GM11168 (cell line): ENCODE measurements around the gene L3MBTL3.

Experiments
- in situ Hi-C: fragments of 300-500 bp; cut with MboI; formaldehyde crosslinking; loops from one replicate; pipeline ENCODE4 v1.12.0; 2022; ENCODE audit warnings: low sequenced_read_pairs; ENCODE audit not compliant: unreplicated experiment

L3MBTL3 gene

DNA sequence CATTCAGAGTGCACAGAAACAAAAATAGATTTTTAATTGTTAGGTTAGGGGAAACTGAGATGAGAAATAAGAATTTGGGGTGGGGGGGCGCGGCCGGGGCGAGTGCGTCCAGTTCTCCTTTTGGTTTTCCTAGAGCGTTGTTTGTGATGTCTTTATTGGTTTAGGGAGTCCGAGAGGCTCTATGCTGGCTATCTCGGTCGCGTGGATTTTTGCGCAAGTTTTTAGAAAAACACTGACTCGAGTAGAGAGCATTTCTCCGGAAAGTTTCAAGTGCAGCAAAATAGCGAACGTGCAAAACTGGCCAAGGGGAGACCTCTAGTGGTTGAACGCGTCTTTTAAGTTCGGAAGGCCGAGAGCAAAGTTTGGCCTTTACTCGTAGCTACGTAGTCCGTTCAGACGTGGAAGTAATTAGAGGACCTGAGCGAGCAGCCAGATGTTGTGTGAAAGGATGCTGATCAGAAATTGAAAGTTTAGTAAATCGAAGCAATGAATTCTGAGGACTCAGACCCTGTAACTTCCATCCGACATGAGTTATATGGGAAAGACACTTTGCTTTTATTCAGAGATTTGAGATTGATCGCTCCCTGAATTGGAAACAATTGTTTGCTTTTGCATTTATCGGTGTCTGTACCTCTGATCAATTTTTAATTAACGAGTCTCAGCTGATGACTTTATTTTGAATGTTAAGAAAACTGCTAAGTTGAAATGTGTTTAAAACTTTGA lies 2.7 kb downstream of the L3MBTL3 start:
- in situ Hi-C loops, result loop anchor here (10.0 kb wide), 1 partner anchor 126 kb away; no protein-coding TSS in a partner anchor

GRCh38 chr6:130026859-130027258 lies 8.5 kb downstream of the L3MBTL3 start:
- in situ Hi-C loops, result loop anchor here (10.0 kb wide), 1 partner anchor 132 kb away; no protein-coding TSS in a partner anchor

GRCh38 chr6:130027948-130028347 lies 9.6 kb downstream of the L3MBTL3 start:
- in situ Hi-C loops, result loop anchor here (10.0 kb wide), 1 partner anchor 133 kb away; no protein-coding TSS in a partner anchor

DNA sequence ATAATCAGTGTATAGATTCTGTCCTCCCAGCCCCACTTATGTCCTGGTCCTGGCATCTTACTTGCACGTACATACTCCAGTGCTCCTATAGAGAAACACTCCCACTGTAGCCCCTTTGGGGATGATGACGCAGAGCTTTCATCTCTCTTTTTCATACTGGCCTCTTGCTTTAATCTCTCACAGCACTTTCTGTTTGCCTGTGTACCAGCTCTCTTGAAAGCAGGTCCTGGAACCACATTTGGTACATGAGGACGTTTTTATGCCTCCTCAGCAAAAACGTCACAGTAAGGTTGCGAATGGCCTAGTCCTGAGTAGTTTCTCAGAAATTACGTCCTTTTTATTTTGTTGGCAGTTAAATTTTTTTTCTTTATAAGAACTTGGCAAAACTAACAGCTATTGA lies 10.8 kb downstream of the L3MBTL3 start:
- in situ Hi-C loops, result loop anchor here (10.0 kb wide), 1 partner anchor 134 kb away; no protein-coding TSS in a partner anchor

GRCh38 chr6:130032758-130033340 lies 14.5 kb downstream of the L3MBTL3 start:
- in situ Hi-C loops, result no loop called here

- in situ Hi-C loops, result no loop called here
Measured at GRCh38 chr6:130033949-130034348, 15.6 kb downstream of the L3MBTL3 start.

DNA sequence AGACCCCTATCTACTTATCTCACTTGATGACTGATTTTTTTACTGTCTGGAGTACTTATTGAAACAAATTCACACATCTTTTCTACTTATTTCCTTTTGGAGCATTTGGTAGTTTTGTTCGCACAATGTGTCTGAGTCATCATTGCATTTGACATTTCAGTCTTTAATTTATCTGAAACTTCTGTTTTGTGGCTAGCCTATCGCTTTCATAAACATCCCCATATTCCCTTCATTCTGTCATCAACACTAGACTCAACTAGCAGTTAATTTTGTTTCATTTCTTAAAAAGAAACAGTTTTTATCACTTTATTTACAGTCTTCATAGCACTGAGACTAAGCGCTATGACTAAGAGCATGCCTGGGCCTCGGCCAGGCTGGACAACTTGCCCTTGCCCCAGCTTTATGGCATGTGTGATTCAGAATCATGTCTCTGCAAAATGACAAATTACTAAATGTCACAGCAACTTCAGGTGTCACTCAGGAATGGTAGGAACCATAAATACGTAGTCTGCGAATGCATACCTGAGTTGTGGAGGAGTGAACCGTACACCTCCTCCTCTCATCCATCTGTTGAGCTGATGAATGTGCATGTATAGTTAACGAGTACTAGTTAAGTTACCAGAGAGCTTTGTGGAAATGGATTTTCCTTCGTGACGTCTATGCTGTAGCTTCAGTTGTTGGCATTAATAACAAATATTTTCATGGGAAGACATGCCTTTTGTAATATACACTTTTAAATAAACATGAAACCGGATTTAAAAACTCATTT lies 16.2 kb downstream of the L3MBTL3 start:
- in situ Hi-C loops, result no loop called here

DNA sequence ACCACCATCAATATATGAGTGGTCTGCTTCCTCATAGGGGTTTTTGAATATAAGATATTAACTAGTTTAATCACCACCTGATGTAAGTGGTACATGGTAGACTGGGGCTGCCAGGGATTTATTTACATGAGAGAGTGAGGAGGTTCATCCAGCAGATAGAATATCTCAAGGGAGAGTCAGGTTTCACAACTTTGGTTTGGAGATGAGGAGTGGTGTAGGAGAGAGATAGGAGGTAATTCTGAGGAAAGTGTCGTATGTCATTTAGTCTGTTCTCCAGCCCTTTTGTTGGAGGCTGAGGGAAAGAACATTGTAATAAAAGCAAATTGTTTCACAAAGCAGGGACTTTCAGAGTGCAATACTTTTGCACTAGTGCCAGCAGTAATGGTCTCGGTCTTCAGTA lies 16.8 kb downstream of the L3MBTL3 start:
- in situ Hi-C loops, result no loop called here

DNA sequence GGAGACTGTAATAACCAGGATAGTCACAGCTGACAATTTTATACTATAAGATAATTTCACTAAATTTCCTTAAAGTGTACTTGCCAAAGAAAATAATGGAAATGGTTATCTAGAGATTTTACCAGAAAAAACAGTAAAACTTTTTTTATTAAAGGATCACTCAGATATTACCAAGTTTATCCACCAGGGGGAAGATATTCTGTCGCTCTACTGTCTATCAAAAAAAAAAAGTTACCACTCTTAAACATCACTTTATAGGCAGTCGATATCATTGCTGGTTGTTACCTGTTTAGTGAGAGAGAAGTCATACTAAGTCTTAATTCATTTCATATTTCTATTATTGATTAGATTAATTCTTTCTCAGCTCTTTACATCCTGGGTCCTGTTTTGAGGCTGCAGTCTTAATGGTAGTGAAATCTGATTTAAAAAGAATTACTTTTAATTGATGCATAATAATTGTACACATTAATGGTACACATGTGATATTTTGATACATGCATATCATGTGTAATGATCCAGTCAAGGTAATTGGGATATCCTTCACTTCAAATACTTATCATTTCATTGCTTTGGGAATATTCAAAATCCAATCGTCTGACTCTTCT lies 18.9 kb downstream of the L3MBTL3 start:
- in situ Hi-C loops, result no loop called here

DNA sequence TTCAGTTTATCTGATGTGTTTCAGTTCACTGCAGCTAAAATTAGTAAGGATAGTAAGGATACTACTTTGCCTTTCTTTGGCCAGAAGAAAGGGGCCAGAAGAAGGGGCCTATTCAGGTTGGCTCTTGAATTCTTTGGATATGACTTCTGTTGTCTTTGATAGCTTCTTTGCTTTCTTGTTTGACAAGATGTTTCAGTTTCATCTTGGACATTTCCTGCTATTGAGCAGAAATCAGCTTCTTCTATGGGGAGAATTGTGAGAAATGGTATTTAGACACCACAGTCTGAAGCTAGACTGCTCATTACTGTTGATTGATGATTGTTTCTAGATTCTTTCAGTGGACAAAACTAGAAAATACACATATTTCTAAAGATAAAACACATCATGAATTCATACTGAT lies 23.2 kb downstream of the L3MBTL3 start:
- in situ Hi-C loops, result no loop called here

DNA sequence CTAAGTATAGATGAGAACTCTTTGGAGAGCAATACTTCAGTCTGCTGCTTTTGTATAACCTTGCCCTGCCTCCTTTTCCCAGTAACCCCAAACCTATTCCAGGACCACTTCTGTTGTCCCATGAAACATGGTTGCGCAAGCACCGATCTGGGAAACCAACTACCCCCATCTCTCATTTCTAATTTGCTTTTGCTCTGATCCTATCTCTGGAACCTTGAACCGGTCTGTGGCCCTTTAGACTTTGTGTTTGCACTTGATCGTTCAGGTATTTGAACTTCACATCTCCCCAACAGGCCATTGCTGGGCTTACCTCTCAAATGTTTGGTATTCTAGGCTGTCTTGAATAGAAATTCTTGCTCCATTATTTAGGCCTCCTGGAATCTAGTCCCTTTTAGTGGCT lies 25.0 kb downstream of the L3MBTL3 start:
- in situ Hi-C loops, result no loop called here

GRCh38 chr6:130045622-130046021 lies 27.2 kb downstream of the L3MBTL3 start:
- in situ Hi-C loops, result no loop called here

- in situ Hi-C loops, result no loop called here
Measured at GRCh38 chr6:130046671-130047070, 28.3 kb downstream of the L3MBTL3 start.

DNA sequence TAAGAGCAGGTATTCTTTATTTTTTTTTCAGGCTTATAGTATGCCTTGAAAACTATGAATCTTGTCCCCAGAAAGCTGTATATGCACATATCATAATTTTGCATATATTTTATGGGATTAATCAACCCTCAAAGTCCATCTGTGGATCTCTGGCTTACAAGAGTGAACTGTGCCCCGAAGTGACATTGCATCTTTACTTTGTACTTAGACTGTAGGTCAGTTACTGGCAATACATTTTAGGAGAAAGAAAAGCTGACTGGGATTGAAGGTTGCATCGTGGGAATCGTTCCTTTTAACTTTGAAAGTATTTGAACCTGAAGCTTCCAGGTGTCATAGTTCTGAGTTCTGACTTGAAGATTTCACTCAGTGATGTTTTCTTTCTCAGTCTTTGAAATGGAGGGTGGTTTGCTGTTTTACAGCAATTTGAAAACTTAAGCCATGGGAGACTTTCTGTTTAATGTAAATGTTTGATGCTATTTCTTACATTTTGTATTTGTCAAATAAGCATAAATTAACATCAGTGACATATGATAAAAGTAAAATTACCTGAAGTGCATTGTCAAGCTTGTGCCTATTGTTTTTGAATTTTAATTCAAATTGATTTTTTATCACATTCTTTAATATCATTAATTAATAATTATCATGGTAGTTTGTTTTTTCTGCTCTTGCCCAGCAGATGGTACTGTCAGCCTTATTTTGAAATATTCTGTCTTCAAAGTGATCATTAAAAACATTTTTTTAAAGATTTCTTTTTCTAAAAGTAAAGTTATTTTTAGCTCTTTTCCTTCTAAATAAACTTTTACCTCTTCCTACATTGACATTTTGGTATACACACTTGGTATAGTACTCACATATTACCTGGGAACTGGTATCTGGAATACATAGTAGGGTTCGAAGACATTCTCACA lies 29.0 kb downstream of the L3MBTL3 start:
- in situ Hi-C loops, result no loop called here

GRCh38 chr6:130050230-130050629 lies 31.8 kb downstream of the L3MBTL3 start:
- in situ Hi-C loops, result no loop called here

GRCh38 chr6:130054725-130055124 lies 36.3 kb downstream of the L3MBTL3 start:
- in situ Hi-C loops, result no loop called here

GRCh38 chr6:130055271-130055670 lies 36.9 kb downstream of the L3MBTL3 start:
- in situ Hi-C loops, result no loop called here

DNA sequence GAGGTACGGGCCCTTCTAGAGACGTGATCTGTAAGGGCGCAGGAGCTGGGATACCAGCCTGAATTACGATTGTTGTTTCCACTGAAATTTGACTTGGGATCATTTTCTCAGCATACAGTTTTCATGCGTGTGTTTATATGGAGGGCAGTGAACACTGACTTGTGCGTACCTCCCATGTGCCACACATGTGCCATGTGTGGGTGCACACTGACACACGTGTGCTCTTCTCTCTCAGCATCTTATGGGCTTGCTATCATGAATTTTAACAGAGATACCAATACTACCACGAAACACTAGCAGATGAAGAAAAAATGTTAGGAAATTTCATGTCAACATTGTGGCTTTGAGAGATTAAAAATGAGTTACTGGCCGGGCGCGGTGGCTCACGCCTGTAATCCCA lies 39.1 kb downstream of the L3MBTL3 start:
- in situ Hi-C loops, result no loop called here

GRCh38 chr6:130063806-130064205 lies 45.4 kb downstream of the L3MBTL3 start:
- in situ Hi-C loops, result no loop called here
